Measurements from ENCODE around the gene RFT1.
A peak's percentile ranks its signal among the peaks of the same experiment; 100 is the strongest.

The RFT1 gene

DNA sequence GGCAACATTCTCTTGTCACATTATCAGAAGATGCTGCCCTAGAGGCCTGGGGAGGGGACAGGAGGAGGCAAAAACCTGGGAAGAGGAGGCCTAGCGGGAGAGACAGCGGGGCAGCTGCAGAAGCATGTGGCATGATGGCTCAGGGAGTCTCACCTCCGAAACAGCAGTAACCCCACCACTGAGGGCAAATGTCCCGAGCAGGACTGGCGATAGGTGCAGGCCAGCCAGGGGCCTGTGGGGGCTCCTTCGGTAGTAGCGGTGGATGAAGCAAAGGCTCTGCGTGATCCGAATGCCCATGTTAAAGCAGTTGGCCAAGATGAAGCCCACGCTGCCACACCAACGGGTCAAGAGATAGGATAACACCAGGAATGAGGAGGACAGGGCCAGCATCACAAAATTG lies 38.0 kb downstream of the RFT1 start:
- DNase-seq (ENCODE audit: low read depth in 2 of 2): no peak

DNA sequence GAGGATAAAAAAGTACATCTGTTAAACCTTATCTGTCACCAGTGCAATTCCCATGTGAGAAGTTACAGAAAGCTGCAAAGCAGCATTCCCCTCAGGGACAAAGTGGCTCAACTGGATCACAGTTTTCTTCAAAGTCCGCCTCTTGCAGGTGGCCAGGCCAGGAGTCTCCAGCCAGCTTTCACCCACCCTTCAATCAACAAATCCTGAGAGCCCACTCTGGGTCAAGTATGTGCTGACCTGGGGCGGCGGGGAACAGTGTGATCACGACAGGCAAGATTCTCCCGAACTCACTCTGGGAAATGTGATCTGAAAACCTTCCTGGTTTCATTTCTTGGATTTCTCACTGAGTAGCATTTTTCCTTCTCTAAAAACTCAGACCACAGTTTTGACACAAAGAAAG lies 39.2 kb downstream of the RFT1 start:
- DNase-seq (ENCODE audit: low read depth in 2 of 2): no peak

DNA sequence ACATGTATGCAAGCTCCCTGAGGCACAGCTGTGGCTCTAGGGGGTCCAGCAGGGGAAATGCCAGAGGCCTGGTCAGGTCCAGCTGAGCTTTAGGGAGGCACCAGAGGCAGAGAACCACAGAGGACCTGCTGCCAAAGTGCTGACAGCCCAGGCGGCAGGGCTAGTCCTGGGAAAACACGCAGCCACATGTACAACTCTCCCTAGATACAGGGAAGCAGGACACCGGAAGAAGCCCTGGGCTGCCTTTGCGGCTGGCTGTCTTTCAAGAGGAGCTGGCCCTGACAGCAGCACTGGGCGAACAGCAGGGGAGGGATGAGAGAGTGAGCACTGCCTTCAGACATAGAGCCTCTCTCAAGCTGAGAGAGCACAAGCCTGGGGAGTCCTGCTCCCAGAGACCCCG lies 40.7 kb downstream of the RFT1 start:
- DNase-seq (ENCODE audit: low read depth in 2 of 2): no peak

DNA sequence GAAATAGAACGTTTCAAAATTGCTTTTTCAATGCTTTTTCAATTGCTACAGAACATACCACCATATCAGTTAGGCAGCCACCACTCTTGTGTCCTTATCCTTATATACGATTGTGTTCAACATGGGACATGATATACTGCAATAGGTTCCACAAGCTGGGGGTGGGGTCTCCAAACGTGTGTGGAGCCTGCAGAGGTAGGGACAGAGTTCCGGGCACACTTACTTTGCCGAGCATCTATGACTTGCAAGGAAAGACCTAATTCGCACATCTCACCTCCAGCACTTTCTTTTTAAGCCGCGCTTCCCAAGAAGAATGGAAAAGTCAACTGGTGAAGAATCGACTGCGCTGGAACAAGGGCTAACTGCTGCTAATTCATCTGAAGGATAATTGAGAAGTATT lies 44.8 kb downstream of the RFT1 start:
- no peak for DNase-seq (ENCODE audit: low read depth in 2 of 2)

DNA sequence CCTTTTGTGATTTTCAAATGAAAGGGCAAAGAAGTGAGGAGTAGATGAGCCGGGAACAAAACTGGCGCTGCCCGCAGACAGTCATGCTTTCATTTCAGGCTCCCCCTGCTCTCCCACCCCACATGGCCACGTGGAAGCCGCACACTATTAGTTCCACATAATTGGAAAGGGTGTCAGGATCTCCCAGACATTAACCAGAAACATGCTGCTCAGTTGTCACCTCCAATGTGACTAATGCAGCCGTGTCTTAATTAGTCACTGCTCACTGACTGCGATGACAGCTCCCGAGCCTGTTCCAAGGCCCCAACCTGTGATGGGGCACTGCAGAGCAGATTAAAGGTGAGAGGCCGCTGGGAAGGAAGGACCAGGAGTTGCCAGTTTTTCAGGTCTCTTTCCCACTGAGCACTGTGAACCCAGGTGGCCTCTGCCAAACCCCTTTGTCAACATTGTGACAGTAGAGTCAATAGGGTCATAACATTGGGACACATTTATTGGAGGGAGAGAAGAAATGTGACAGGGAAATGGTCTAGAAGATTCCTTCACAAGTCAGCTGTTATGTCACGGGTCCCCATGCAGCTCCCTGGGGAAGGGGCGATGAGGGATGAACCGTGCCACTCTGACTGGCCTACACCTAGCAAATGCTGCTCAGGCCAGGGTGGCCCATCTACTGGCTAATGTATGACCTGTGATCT lies 45.8 kb downstream of the RFT1 start:
- DNase-seq (ENCODE audit: low read depth in 2 of 2): peak in 1 of 2 experiments; percentile 14

DNA sequence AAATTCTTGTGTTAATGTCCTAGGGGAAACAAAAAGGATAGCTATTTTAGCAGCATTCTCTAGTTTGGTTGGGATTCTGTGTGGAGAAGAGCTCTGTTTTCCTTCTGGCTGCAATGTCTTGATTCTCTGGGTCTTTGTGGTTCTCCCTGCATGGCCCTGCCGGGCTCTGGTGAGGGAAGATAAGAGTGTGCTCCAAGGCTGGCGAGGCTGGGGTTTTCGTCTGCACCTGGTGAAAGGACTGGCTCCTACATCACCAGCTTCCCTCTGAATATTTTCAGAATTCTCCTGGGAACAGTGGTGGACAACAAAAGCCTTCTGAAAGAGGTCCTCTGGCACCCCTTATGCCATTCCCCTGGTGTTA lies 46.3 kb downstream of the RFT1 start:
- DNase-seq (ENCODE audit: low read depth in 2 of 2): no peak

DNA sequence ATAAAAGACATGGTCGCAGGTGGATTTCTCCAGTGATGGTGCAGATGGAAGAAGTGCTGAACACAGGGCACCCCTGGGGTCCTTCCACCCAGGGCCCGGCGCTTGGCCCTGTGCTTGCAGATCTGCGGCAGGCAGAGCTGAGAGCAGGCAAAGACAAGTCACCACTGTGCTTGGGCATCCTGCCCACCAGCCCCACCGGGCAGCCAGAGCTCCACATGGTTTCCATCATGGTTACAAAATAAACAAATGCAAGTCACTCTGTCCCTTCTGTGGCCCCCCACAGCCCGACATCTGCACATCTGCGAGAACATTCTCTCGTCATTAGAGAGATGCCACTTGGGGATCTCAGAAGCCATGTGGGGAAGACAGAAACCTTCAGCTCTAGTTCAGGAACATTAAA lies 46.7 kb downstream of the RFT1 start:
- DNase-seq (ENCODE audit: low read depth in 2 of 2): peak in 1 of 2 experiments; percentile 15

DNA sequence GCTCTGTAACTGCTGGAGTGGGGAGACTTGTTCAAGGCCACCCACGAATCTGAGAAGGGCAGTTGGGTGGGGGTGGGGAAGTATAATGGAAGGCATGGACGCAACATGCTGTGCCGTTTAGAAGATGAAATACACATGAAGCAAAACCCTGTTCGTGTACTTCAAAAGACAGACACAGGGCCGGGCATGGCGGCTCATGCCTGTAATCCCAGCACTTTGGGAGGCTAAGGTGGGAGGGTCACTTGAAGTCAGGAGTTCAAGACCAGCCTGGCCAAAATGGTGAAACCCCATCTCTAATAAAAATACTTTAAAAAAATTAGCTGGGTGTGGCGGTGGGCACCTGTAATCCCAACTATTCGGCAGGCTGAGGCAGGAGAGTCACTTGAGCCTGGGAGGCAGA lies 47.5 kb downstream of the RFT1 start:
- no peak for DNase-seq (ENCODE audit: low read depth in 2 of 2)

DNA sequence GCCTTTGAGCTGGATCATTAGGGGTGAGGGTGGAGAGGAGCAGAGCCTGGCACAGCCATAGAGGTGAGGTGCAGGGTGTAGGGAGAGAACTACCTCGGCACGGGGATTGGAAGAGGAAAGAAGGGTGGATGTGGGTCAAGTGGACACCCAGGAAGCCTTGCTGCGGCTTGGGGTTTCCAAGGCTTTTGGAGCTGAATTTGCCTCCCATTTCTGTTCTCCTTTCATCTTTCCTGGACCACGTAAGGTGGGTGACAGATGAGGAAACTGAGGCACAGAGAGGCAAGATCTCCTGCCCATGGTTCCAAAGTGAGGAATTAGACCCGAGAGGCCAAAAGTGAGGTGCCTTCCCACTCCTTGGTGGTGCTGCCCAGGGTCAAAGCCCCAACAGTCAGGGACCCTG lies 48.9 kb downstream of the RFT1 start:
- no peak for DNase-seq (ENCODE audit: low read depth in 2 of 2)

DNA sequence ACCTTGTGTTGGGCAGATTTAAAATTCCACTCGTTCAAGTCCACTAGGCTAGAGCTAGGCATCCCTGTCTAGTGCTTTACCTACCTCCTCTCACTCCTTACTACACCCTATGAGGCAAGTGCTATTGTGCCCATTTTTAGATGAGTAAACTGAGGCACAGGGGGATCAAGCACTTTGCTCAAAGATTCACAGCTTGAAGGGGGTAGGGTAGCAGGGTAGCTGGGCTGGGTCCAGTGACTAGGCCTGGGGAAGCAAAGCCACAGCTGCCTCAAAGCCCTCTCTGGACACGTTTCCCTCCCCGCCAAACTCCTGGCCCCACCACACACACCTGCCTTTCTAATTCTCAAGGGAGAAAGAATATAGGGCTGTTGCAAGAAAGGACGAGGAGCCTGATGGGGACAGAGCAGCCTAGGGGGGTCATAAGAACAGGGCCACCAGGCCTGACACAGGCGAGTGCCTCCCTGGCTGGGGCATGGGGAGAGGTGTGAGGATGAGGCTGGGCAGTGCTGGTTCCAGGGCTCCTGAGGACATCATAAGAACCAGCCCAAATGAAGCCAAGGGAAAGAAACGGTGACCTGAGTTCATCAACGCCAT lies 49.5 kb downstream of the RFT1 start:
- no peak for DNase-seq (ENCODE audit: low read depth in 2 of 2)

DNA sequence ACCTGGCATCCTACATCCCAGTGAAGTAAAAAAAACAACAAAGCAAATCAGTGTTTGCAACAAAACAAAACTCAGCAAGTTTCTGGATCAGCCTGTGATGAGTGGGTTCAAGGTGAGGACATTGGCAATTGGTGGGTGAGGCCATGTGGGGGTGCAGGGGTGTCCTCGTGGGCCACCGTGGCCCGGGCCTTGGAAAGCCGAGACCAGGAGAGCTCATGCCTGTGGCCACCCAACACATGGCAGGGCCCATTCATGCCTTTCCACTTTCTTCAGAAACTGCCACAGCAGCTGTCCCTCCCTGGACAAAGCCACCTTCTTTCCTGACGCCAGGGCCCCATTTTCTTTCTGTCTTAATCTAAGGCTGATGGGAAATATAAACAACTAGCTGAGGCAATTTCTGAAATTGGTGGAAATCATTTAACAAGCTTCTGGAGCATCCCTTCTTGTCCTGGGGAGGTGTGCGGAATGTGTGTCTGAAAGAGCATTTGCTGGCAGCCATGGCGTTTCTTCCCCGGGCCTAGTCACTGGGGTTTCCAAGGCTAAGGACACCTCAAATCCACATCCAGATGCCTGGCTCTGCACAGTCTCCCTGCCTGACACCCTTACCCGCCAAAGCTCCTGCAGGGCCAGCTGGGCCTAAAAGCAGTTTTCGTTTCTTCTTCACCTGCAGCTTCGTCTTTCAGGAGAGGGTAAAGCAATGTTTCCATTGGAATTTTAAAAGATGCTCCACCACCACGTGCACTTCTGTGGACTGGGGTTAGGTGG lies 50.3 kb downstream of the RFT1 start:
- no peak for DNase-seq (ENCODE audit: low read depth in 2 of 2)

DNA sequence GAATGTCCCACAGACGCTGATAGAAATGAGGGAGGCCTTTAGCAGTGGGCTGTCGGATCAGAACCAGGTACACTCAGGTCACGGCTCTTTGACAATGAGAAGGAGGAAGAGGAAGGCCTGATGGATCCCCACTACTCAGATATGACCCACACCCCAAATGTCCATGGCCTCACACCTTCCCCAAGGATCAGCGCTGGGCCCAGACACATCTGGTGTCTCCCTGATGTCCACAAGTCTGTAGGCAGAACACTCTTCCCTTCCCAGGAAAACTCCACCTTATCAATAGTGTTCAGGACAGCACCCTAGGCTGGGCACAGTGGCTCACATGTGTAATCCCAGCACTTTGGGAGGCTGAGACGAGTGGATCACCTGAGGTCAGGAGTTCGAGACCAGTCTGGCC lies 51.1 kb downstream of the RFT1 start:
- DNase-seq (ENCODE audit: low read depth in 2 of 2): no peak

DNA sequence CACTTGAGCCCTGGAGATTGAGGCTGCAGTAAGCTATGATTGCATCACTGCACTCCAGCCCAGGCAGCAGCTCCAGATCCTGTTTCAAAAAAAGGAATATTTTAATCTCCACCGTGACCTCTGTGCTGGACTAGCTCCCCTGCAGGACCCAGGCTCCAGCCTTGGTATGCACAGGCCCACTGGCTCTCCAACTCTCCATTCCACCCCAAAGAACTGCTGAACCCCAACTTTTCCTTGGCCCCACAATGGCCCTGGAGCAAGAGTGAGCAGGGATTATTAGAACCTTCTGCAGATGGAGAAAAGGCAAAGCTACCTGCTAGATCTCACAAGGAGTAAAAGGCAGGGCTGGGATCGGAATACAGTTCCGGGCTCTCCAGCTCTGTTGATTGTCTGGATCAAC lies 51.6 kb downstream of the RFT1 start:
- no peak for DNase-seq (ENCODE audit: low read depth in 2 of 2)

DNA sequence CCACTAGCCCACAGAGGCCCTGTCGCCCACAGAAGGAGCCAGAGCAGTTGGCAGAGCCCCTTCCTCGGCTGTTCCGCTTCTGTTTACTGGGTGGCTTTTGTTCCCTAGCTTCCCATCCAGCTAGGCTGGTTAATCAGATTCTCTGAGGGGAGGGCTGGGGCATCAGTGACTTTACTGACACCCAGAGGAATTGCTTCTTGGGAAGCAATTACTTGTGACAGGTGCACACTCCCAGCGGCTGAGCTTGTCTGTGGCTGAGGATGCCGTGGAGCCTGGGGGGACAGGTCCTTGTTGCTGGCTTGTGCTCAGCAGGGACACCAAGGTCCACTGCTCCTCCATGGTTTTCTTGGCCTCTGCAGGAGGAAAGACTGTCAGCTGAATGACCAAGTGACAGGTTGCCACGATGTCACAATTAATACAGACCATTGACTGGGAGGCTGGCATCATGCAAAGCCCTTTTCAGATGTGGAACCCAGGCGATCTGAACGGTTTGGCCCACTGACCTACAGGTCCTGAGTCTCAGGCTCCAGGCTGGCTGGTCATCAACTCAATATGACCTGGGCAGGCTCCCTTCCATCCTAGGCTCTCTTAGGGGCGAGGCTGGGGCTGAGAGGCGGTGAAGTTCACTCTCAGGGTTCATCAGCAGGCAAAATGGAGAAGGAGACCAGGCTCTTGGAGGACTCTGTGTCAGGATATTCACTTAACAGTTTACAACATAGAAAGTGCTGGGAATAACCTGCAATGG lies 52.6 kb downstream of the RFT1 start:
- no peak for DNase-seq (ENCODE audit: low read depth in 2 of 2)

DNA sequence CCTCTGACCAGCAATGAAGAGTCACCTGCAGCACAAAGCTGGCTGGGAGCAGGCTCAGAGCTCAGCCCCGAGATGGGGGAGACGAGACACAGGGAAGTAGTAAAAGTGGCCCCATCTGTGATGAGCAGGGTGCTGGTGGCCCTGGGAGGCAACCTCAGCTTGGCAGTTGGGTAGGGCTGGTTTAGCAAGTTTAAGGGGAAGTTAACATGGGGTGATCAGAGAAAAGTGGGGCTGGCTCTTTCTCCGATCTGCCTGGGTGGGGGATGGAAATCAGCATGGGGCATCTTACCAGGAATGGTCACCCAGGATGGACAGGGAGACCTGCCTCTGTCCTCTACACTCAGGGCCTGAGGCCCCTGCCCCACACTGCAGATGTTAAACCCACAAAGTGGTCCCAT lies 54.5 kb downstream of the RFT1 start:
- DNase-seq (ENCODE audit: low read depth in 2 of 2): no peak

DNA sequence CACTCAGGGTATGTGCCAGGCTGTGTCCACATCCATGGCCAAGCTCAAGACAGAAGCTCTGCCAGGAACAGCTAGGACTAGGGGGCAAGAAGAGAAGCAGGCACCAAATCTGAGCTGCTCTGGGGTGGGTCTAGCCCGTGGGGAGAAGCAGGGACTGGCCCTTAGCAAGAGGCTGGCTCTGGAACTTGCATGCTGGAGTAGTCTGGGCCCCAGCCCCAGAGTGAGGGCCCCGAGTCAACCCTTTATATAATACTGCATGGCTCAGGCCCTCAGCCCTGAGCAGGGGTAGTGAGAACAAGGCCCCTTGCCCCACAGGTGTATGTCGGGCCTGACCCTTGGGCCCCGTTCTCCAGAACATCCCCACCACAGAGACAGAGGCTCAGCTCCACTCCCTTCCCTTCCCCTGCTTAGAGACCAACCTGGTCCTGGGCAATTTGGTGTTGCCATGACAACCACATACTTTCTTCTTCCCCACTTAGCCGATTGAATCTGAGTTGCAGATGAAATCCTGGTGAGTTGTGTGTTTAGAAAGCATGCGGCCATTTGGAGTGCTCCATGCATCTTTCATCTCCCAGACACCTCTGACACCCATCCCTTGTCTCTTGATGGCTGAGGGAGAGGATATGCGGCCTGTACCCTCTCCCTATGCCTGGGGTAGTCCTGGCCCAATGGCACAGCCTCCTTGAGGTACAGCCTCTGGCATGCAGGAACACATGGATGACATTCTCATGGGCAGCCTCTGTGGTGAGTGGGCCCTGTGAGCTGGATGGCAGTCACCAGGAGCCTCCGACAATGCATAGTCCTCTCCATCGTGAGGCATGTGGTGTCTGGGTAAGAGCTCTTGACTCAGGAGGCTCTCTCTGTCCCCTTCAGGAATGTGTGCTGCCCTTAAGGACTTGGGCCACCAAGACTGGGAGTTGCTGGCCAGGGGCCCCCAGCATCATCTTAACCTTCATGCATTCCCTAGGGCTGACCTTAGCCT lies 55.2 kb downstream of the RFT1 start:
- no peak for DNase-seq (ENCODE audit: low read depth in 2 of 2)

DNA sequence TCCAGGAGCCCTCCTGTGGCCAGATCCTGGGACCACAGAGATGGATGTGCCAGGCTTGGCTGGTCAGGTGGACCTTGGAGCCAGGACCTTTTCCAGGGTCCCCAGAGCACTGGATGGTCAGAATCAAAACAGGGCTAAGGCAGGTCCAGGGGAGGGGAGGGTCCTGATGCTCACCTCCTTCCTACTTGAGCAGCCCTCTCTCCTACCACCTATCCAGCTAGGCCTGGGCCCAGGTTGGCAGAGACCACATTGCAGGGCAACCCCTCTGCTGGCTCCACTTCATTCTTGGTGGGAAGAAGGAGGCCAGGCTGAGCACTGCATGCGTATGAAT lies 55.9 kb downstream of the RFT1 start:
- no peak for DNase-seq (ENCODE audit: low read depth in 2 of 2)

DNA sequence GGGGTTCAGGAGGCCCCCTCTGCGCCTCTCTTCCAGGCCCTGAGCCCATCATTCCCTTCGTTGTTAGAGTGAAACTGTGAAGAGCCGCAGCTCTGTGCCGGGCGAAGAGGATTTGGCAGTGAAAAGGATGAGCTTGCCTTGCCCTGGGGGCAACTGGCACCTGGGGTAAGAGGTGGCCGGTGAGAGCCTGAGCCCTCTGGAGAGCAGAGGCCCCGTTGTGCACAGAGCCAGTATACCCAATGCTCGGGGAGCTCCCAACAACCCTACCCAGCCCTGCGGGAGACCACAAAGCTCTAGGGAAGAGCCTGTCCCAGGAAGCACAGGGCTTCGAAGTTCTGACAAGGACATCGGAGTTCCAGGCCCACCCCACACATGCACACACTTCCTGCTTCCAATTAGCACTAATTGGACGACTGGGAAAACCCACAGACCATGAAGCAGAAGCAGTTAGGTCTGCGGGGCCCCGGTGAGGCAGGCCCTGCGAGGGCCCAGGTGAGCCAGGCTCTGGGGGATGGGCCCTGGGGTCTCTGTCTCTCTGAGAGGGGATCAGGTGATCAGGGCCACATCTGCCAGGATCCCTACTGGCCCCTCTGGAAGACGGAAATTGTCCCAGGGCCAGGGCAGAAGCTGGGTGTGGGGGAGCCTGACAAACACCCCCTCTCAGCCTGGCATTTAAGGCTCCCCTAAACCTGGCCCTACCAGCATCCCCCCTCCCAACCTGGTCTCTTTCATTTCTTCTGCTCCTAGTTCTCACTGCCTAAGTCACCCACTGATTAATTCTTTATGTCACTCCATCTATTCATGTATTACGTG lies 56.5 kb downstream of the RFT1 start:
- DNase-seq (ENCODE audit: low read depth in 2 of 2): no peak

DNA sequence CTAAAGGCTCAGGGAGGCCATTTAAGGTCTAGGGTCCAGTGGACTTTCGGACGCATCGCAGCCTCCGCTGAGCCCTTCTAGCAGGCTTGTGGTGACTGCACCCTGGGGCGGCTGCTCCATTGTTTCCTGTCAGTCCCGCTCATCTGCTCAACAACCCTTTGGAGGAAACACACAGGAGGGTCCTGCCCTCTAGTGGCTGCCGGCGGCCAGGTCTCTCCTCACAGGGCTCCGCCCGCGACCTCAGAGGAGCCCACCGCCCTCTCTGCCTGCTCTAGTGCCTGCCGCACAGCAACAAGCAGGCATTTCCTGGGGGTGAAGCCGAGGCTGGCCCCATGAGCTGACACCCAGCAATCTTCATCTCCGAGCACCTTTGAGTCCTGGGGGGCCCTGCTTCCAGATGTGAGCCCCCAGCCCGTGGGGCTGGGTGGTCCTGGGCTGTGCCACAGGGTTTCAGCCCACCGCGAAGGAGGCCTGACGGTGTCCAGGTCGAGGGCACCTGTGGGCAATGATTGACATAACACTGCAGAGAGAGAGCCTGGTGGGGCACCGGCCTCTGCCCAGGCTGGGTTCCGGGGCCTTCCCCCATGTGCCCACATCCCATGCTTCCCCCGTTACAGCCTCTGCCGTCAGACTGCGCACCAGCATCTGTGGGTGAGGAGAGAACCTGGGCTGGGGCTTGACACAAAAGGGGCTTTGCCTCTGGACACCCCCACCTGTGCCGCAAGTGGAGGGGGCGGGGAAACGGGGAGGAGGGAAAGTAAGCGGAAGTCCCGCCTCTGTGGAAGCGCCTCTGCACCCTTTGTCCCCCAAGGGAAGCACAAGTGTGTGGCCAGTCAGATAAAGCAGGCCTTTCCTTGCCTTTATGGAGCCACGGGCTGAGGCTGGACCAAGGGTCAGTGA lies 57.3 kb downstream of the RFT1 start:
- peak in 1 of 2 experiments; percentile 22 for DNase-seq (ENCODE audit: low read depth in 2 of 2)
